HepG2 (cell line): Measurements from ENCODE around the gene CHCHD6. TPM values are rescaled to one million over a fixed set of nuclear protein-coding genes. Genes with fewer than 3 reads are reported as not detected.

Experiments
- ESRRA ChIP-seq: sonication (generic); formaldehyde crosslinking; IDR thresholded peaks from 2 replicates; pipeline ENCODE4 v1.5.1; 2020; ENCODE audit warnings: mild to moderate bottlenecking, low read depth, missing genetic modification reagents
- GLI4 ChIP-seq: sonication (generic); formaldehyde crosslinking; IDR thresholded peaks from 2 replicates; pipeline ENCODE4 v1.5.1; 2020; ENCODE audit warnings: missing genetic modification reagents, mild to moderate bottlenecking, moderate library complexity, borderline replicate concordance
- GPN1 ChIP-seq: sonication (generic); formaldehyde crosslinking; IDR thresholded peaks from 2 replicates; pipeline ENCODE4 v1.5.1; 2020; ENCODE audit warnings: missing genetic modification reagents, borderline replicate concordance
- KDM2A ChIP-seq: sonication (generic); formaldehyde crosslinking; IDR thresholded peaks from 2 replicates; pipeline ENCODE4 v1.4.0; 2020; ENCODE audit warnings: low read depth, missing genetic modification reagents, borderline replicate concordance
- NR2F6 ChIP-seq, 2 experiments: IDR thresholded peaks; 2 replicates each; pipeline ENCODE4 v1.6.1; 2016; ENCODE audit warnings: antibody characterized with exemption in 1 of 2, mild to moderate bottlenecking in 1 of 2
- PAX8 ChIP-seq: sonication (generic); formaldehyde crosslinking; IDR thresholded peaks from 2 replicates; pipeline ENCODE4 v1.8.0; 2022; ENCODE audit warnings: mild to moderate bottlenecking, missing genetic modification reagents, borderline replicate concordance
- POGZ ChIP-seq: sonication (generic); formaldehyde crosslinking; IDR thresholded peaks from 2 replicates; pipeline ENCODE4 v1.4.0; 2020; ENCODE audit warnings: mild to moderate bottlenecking, missing genetic modification reagents
- RCOR2 ChIP-seq: IDR thresholded peaks from 2 replicates; pipeline ENCODE4 v1.6.1; 2016; ENCODE audit warnings: missing biosample characterization, missing genetic modification reagents
- RELA ChIP-seq: sonication (generic); formaldehyde crosslinking; IDR thresholded peaks from 2 replicates; pipeline ENCODE4 v1.4.0; 2020; ENCODE audit warnings: missing genetic modification reagents
- SALL2 ChIP-seq: sonication (generic); formaldehyde crosslinking; IDR thresholded peaks from 2 replicates; pipeline ENCODE4 v1.8.1; 2023; ENCODE audit warnings: mild to moderate bottlenecking, missing genetic modification reagents, inconsistent platforms
- SNRNP70 ChIP-seq: fragments of 200-400 bp; formaldehyde crosslinking; IDR thresholded peaks from 2 replicates; pipeline ENCODE4 v1.6.1; 2017; ENCODE audit warnings: mild to moderate bottlenecking, low read depth, low read length, moderate library complexity
- TARDBP ChIP-seq: sonication (generic); formaldehyde crosslinking; IDR thresholded peaks from 2 replicates; pipeline ENCODE4 v1.8.0; 2022; ENCODE audit warnings: mild to moderate bottlenecking, missing genetic modification reagents
- U2AF2 ChIP-seq: fragments of 200-400 bp; formaldehyde crosslinking; IDR thresholded peaks from 2 replicates; pipeline ENCODE4 v1.6.1; 2017; ENCODE audit warnings: low read depth, mild to moderate bottlenecking, low read length
- ZBTB42 ChIP-seq: sonication (generic); formaldehyde crosslinking; IDR thresholded peaks from 2 replicates; pipeline ENCODE4 v1.5.0; 2020; ENCODE audit warnings: mild to moderate bottlenecking, missing genetic modification reagents
- ZBTB7B ChIP-seq: sonication (generic); formaldehyde crosslinking; IDR thresholded peaks from 2 replicates; pipeline ENCODE4 v1.4.0; 2020; ENCODE audit warnings: missing genetic modification reagents
- polyA plus RNA-seq, 8 experiments: library from polyadenylated mRNA; depleted of rRNA in 3 of 8; stranded (reverse) in 7 of 8; unstranded in 1 of 8; fragments of >200 nt; fragmentation: Illumina TruSeq in 4 of 8; extraction: Trizol in 4 of 8; gene quantifications; 2 replicates each; pipeline versions ENCODE4 v1.2.1 to v1.2.3, GENCODE V29; 2011 to 2016; ENCODE audit warnings: low read depth in 4 of 8, missing spikeins in 1 of 8, mixed read lengths in 1 of 8; ENCODE audit not compliant: insufficient read depth in 1 of 8
- total RNA-seq, 5 experiments: library from RNA; depleted of rRNA; stranded (reverse); fragments of >200 nt; fragmentation: Illumina TruSeq; extraction: Trizol; gene quantifications; 2 replicates each; pipeline ENCODE4 v1.2.3, GENCODE V29; 2016; ENCODE audit warnings: low read depth in 1 of 5
- TF ChIP-seq, protein P1 (sequence below): sonication (generic); formaldehyde crosslinking; IDR thresholded peaks from 2 replicates; pipeline ENCODE4 v1.5.0; 2020; ENCODE audit warnings: mild to moderate bottlenecking, missing genetic modification reagents
- TF ChIP-seq, protein P2 (sequence below): sonication (generic); formaldehyde crosslinking; IDR thresholded peaks from 2 replicates; pipeline ENCODE4 v1.9.0; 2021; ENCODE audit warnings: missing genetic modification reagents, borderline replicate concordance
- TF ChIP-seq, protein P3 (sequence below): sonication (generic); formaldehyde crosslinking; IDR thresholded peaks from 2 replicates; pipeline ENCODE4 v1.8.1; 2023; ENCODE audit warnings: mild to moderate bottlenecking, missing genetic modification reagents
- TF ChIP-seq, protein P4 (sequence below): sonication (generic); formaldehyde crosslinking; IDR thresholded peaks from 2 replicates; pipeline ENCODE4 v1.4.0; 2020; ENCODE audit warnings: missing genetic modification reagents
- TF ChIP-seq, protein P5 (sequence below): sonication (generic); formaldehyde crosslinking; IDR thresholded peaks from 2 replicates; pipeline ENCODE4 v1.5.1; 2020; ENCODE audit warnings: missing genetic modification reagents, mild to moderate bottlenecking, borderline replicate concordance

CHCHD6 gene
- total and polyA plus RNA-seq, 2 of the 13 experiments (the other 11 are each of a cell fraction or from before 2014, with no cell fraction given) = 20.3 to 20.8 TPM

DNA sequence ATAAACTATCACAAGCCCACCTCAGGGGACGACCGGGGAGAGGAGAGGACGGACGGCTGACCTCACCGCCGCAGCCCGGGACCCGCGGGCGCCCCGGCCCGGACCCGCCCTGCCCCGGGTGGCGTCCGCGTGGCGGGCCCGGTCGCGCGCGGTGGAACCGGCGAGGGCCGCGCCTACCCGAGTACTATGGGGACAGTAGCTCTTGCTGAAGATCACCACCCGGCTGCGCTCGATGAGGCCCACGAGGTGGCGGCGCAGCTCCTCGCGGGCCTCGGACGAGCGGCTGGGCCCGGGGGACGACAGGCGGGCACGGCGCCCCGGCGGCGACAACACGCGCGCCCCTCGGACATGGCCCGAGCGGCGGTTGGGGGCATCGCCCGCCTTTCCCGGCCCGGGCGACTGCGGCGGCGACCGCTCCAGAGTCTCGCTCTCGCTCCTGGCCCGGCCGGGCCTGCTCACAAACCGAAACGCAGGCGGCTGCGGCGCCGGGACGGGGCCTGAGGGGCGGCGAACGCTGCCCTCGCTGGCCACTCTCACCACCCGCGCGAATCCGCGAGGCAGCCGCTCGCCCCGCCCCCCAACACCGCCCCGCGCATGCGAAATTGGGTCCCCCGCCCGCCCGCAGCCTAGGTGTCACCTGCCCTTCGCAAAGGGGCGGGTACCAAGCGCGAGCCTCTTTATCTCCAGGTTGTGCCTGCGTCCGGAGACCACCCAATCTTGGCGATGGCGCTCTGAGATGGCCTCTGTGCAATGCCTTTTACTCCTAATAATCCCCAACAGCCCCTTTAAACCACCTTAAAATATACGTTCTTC lies 49.3 kb upstream of the CHCHD6 start, which contains the start of gene TXNRD3 (continued):
- TF ChIP-seq ESRRA (CRISPR knock-in tag) = no peak
- TF ChIP-seq, protein P1, sequence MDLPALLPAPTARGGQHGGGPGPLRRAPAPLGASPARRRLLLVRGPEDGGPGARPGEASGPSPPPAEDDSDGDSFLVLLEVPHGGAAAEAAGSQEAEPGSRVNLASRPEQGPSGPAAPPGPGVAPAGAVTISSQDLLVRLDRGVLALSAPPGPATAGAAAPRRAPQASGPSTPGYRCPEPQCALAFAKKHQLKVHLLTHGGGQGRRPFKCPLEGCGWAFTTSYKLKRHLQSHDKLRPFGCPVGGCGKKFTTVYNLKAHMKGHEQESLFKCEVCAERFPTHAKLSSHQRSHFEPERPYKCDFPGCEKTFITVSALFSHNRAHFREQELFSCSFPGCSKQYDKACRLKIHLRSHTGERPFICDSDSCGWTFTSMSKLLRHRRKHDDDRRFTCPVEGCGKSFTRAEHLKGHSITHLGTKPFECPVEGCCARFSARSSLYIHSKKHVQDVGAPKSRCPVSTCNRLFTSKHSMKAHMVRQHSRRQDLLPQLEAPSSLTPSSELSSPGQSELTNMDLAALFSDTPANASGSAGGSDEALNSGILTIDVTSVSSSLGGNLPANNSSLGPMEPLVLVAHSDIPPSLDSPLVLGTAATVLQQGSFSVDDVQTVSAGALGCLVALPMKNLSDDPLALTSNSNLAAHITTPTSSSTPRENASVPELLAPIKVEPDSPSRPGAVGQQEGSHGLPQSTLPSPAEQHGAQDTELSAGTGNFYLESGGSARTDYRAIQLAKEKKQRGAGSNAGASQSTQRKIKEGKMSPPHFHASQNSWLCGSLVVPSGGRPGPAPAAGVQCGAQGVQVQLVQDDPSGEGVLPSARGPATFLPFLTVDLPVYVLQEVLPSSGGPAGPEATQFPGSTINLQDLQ = peak; percentile 84; the same call in 1 of the 2 replicates
- TF ChIP-seq POGZ (CRISPR knock-in tag) = no peak
- TF ChIP-seq, protein P2, sequence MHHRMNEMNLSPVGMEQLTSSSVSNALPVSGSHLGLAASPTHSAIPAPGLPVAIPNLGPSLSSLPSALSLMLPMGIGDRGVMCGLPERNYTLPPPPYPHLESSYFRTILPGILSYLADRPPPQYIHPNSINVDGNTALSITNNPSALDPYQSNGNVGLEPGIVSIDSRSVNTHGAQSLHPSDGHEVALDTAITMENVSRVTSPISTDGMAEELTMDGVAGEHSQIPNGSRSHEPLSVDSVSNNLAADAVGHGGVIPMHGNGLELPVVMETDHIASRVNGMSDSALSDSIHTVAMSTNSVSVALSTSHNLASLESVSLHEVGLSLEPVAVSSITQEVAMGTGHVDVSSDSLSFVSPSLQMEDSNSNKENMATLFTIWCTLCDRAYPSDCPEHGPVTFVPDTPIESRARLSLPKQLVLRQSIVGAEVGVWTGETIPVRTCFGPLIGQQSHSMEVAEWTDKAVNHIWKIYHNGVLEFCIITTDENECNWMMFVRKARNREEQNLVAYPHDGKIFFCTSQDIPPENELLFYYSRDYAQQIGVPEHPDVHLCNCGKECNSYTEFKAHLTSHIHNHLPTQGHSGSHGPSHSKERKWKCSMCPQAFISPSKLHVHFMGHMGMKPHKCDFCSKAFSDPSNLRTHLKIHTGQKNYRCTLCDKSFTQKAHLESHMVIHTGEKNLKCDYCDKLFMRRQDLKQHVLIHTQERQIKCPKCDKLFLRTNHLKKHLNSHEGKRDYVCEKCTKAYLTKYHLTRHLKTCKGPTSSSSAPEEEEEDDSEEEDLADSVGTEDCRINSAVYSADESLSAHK = no peak
- TF ChIP-seq, protein P3, sequence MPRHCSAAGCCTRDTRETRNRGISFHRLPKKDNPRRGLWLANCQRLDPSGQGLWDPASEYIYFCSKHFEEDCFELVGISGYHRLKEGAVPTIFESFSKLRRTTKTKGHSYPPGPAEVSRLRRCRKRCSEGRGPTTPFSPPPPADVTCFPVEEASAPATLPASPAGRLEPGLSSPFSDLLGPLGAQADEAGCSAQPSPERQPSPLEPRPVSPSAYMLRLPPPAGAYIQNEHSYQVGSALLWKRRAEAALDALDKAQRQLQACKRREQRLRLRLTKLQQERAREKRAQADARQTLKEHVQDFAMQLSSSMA = no peak
- TF ChIP-seq, protein P4, sequence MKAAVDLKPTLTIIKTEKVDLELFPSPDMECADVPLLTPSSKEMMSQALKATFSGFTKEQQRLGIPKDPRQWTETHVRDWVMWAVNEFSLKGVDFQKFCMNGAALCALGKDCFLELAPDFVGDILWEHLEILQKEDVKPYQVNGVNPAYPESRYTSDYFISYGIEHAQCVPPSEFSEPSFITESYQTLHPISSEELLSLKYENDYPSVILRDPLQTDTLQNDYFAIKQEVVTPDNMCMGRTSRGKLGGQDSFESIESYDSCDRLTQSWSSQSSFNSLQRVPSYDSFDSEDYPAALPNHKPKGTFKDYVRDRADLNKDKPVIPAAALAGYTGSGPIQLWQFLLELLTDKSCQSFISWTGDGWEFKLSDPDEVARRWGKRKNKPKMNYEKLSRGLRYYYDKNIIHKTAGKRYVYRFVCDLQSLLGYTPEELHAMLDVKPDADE (CRISPR knock-in tag) = no peak
- no peak for TF ChIP-seq GPN1 (CRISPR knock-in tag)
- peak; percentile 80; the same call in 1 of the 2 replicates for TF ChIP-seq PAX8 (CRISPR knock-in tag)
- peak; percentile 32; the same call in 1 of the 2 replicates for TF ChIP-seq TARDBP (CRISPR knock-in tag)
- TF ChIP-seq ZBTB7B (CRISPR knock-in tag) = no peak
- TF ChIP-seq, protein P5, sequence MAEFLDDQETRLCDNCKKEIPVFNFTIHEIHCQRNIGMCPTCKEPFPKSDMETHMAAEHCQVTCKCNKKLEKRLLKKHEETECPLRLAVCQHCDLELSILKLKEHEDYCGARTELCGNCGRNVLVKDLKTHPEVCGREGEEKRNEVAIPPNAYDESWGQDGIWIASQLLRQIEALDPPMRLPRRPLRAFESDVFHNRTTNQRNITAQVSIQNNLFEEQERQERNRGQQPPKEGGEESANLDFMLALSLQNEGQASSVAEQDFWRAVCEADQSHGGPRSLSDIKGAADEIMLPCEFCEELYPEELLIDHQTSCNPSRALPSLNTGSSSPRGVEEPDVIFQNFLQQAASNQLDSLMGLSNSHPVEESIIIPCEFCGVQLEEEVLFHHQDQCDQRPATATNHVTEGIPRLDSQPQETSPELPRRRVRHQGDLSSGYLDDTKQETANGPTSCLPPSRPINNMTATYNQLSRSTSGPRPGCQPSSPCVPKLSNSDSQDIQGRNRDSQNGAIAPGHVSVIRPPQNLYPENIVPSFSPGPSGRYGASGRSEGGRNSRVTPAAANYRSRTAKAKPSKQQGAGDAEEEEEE = no peak
- TF ChIP-seq RCOR2 (CRISPR knock-in tag) = no peak
- no peak for TF ChIP-seq U2AF2
- peak; percentile 75 for TF ChIP-seq SALL2
- TF ChIP-seq NR2F6 (IDR thresholded peaks at IDR 0.05) = no peak
- TF ChIP-seq NR2F6 (CRISPR knock-in tag; IDR thresholded peaks at IDR 0.05) = no peak
- no peak for TF ChIP-seq KDM2A
- TF ChIP-seq RELA (CRISPR knock-in tag) = no peak
- TF ChIP-seq GLI4 (CRISPR knock-in tag) = 0 out of 2 replicates have a peak, but pooled peaks have one; percentile 38
- TF ChIP-seq ZBTB42 (CRISPR knock-in tag) = no peak
- TF ChIP-seq SNRNP70 = no peak
